Sigmoid colon (tissue), 7 donors: ENCODE data around the gene VMP1. TPM values are rescaled to one million over a fixed set of nuclear protein-coding genes. Genes with fewer than 3 reads are reported as not detected.

ENCODE experiments used
- DNase-seq: peaks from one replicate; pipeline ENCODE4 v3.0.0-alpha.2; 2019
- H3K27ac ChIP-seq, 4 donors: fragments of 200-600 bp; sonication (generic); one replicate each; pipeline ENCODE4 v1.5.1; 2016 to 2019; ENCODE audit warnings: mild to moderate bottlenecking in 1 of 4
- H3K27me3 ChIP-seq, 3 donors: fragments of 200-600 bp; sonication (generic); one replicate each; pipeline ENCODE4 v1.5.1; 2019; ENCODE audit warnings: mild to moderate bottlenecking in 1 of 3
- H3K36me3 ChIP-seq, 4 donors: fragments of 200-600 bp; sonication (generic); one replicate each; pipeline ENCODE4 v1.5.1; 2016 to 2019
- H3K4me1 ChIP-seq, 4 donors: fragments of 200-600 bp; sonication (generic); one replicate each; pipeline ENCODE4 v1.5.1; 2017 to 2019
- H3K4me3 ChIP-seq, 4 donors: fragments of 200-600 bp; sonication (generic); one replicate each; pipeline ENCODE4 v1.5.1; 2017 to 2019; ENCODE audit warnings: mild to moderate bottlenecking in 2 of 4, moderate library complexity in 1 of 4
- H3K9me3 ChIP-seq, 4 donors: fragments of 200-600 bp in 3 of 4; sonication (generic) in 3 of 4; one replicate each; pipeline versions ENCODE4 v1.5.1 to v1.6.1; 2013 to 2019
- CTCF ChIP-seq, 4 experiments: fragments of 450-650 bp in 3 of 4; fragments of 200-600 bp in 1 of 4; IDR thresholded peaks; one replicate each; pipeline ENCODE4 v1.5.1; 2016 to 2019; ENCODE audit warnings: antibody characterized with exemption in 4 of 4, mild to moderate bottlenecking in 3 of 4, moderate library complexity in 2 of 4
- EP300 ChIP-seq, 4 donors: sonication (generic); formaldehyde crosslinking; IDR thresholded peaks; one replicate each; pipeline ENCODE4 v1.6.1; 2017; ENCODE audit warnings: antibody characterized with exemption in 4 of 4
- POLR2A ChIP-seq, 2 donors: fragments of 450-650 bp; IDR thresholded peaks; one replicate each; pipeline ENCODE4 v1.6.1; 2016; ENCODE audit warnings: antibody characterized with exemption in 2 of 2, mild to moderate bottlenecking in 2 of 2, moderate library complexity in 2 of 2
- POLR2AphosphoS5 ChIP-seq, 4 donors: sonication (generic); formaldehyde crosslinking; IDR thresholded peaks; one replicate each; pipeline ENCODE4 v1.6.1; 2017; ENCODE audit warnings: antibody characterized with exemption in 4 of 4
- WGBS, 2 donors: extraction: QIAGEN DNeasy Blood & Tissue Kit; methylation state at CpG; one replicate each; pipeline ENCODE4 v1.1.7; 2013; 5-methylcytosine and 5-hydroxymethylcytosine counted together
- intact Hi-C: fragments of 100-400 bp; cut with DNase I; formaldehyde crosslinking; loops from one replicate; pipeline ENCODE4 v1.15.1; 2023
- polyA plus RNA-seq, 3 donors: library from polyadenylated mRNA; stranded (reverse); fragments of 200-250 nt; gene quantifications; one replicate each; pipeline ENCODE4 v1.2.3, GENCODE V29; 2013
- total RNA-seq, 4 donors: library from RNA; depleted of rRNA; stranded (reverse); fragments of >200 nt; gene quantifications; one replicate each; pipeline ENCODE4 v1.1.0, GENCODE V29; 2016
- donor health status: healthy with polysubstance abuse.
- donor health status: Bipolar disorder and iron deficiency.
- donor health status: healthy.

The VMP1 gene
- total and polyA plus RNA-seq, 7 donors, result 26.1 to 247 (median 132) TPM

GRCh38 chr17:59876107-59876506, 168.7 kb downstream of the VMP1 start:
- no peak overlapping the region for H3K27ac ChIP-seq
- intact Hi-C loops, result no loop called here
- no peak overlapping the region for H3K4me3 ChIP-seq
- no peaks in the 10 kb centered on the region for H3K4me1 ChIP-seq
- H3K36me3 ChIP-seq, result peaks cover 0 to 94% (median 16%) of the 10 kb centered on the region in 4 donors
- TF ChIP-seq POLR2AphosphoS5 (IDR thresholded peaks at IDR 0.05) (no peak), EP300 (IDR thresholded peaks at IDR 0.05) (no peak), POLR2A (IDR thresholded peaks at IDR 0.05) (no peak), CTCF (IDR thresholded peaks at IDR 0.05) (no peak)
- H3K27me3 ChIP-seq, result no peaks in the 10 kb centered on the region
- H3K9me3 ChIP-seq, result no peaks in the 10 kb centered on the region
- peak; percentile 35 for DNase-seq
- 93 to 94% methylated on average over 3 of the region's 3 CpGs for WGBS, 2 donors

GRCh38 chr17:59877965-59878364, 170.5 kb downstream of the VMP1 start:
- 92 to 96% methylated on average over 5 of the region's 5 CpGs for WGBS, 2 donors
- no peak for TF ChIP-seq EP300 (IDR thresholded peaks at IDR 0.05)

GRCh38 chr17:59878624-59879023, 171.2 kb downstream of the VMP1 start:
- H3K27ac ChIP-seq, result no peak overlapping the region
- WGBS, 2 donors, result 86 to 91% methylated on average over 3 of the region's 3 CpGs
- no peak for TF ChIP-seq POLR2A (IDR thresholded peaks at IDR 0.05)
- TF ChIP-seq CTCF (IDR thresholded peaks at IDR 0.05), result no peak
- TF ChIP-seq POLR2AphosphoS5 (IDR thresholded peaks at IDR 0.05), result no peak
- no peak for TF ChIP-seq EP300 (IDR thresholded peaks at IDR 0.05)
- DNase-seq, result no peak
- no peaks in the 10 kb centered on the region for H3K9me3 ChIP-seq
- H3K4me3 ChIP-seq, result no peak overlapping the region
- peaks cover 5 to 98% (median 24%) of the 10 kb centered on the region in 4 donors for H3K36me3 ChIP-seq
- no peaks in the 10 kb centered on the region for H3K4me1 ChIP-seq
- intact Hi-C loops, result no loop called here
- no peaks in the 10 kb centered on the region for H3K27me3 ChIP-seq

More at GRCh38 chr17:59877965-59878364, 170.5 kb downstream of the VMP1 start:
- no peak for DNase-seq
- H3K9me3 ChIP-seq, result no peaks in the 10 kb centered on the region
- H3K36me3 ChIP-seq, result peaks cover 0 to 98% (median 20%) of the 10 kb centered on the region in 4 donors
- no peaks in the 10 kb centered on the region for H3K27me3 ChIP-seq
- H3K4me1 ChIP-seq, result no peaks in the 10 kb centered on the region
- intact Hi-C loops, result no loop called here
- no peak overlapping the region for H3K4me3 ChIP-seq
- H3K27ac ChIP-seq, result no peak overlapping the region

- no peak for TF ChIP-seq POLR2AphosphoS5 (IDR thresholded peaks at IDR 0.05)
- H3K4me3 ChIP-seq, result no peak overlapping the region
- H3K27me3 ChIP-seq, result no peaks in the 10 kb centered on the region
- intact Hi-C loops, result no loop called here
- H3K4me1 ChIP-seq, result no peaks in the 10 kb centered on the region
- DNase-seq, result peak; percentile 45
- H3K36me3 ChIP-seq, result peaks cover 10 to 83% (median 31%) of the 10 kb centered on the region in 4 donors
- no peak overlapping the region for H3K27ac ChIP-seq
- 98% methylated on average over 9 of the region's 9 CpGs for WGBS, 2 donors
- H3K9me3 ChIP-seq, result no peaks in the 10 kb centered on the region
These were observed 177.4 kb downstream of the VMP1 start for GRCh38 chr17:59884861-59885260.

- TF ChIP-seq POLR2A (IDR thresholded peaks at IDR 0.05) (no peak), EP300 (IDR thresholded peaks at IDR 0.05) (no peak), CTCF (IDR thresholded peaks at IDR 0.05) (no peak)
- H3K27me3 ChIP-seq, result no peaks in the 10 kb centered on the region
- WGBS, 2 donors, result 96 to 97% methylated on average over 8 of the region's 8 CpGs
- H3K9me3 ChIP-seq, result no peaks in the 10 kb centered on the region
- H3K27ac ChIP-seq, result no peak overlapping the region
- H3K4me1 ChIP-seq, result peaks cover 0 to 18% (median 11%) of the 10 kb centered on the region in 4 donors
- H3K4me3 ChIP-seq, result no peak overlapping the region
- H3K36me3 ChIP-seq, result peaks cover 10 to 49% (median 25%) of the 10 kb centered on the region in 4 donors
- intact Hi-C loops, result no loop called here
- DNase-seq, result no peak
These were observed 180.8 kb downstream of the VMP1 start for GRCh38 chr17:59888145-59888750.

- DNase-seq, result no peak
- no peak for TF ChIP-seq CTCF (IDR thresholded peaks at IDR 0.05)
- TF ChIP-seq POLR2A (IDR thresholded peaks at IDR 0.05), result no peak
- TF ChIP-seq POLR2AphosphoS5 (IDR thresholded peaks at IDR 0.05), result no peak
- no peak for TF ChIP-seq EP300 (IDR thresholded peaks at IDR 0.05)
- Histone ChIP-seq H3K27me3 (no peaks in the 10 kb centered on the region), H3K4me3 (no peak overlapping the region), H3K36me3 (peaks cover 0 to 25% (median 4%) of the 10 kb centered on the region in 4 donors), H3K9me3 (no peaks in the 10 kb centered on the region), H3K27ac (no peak overlapping the region), H3K4me1 (peaks cover 0 to 34% (median 25%) of the 10 kb centered on the region in 4 donors)
- WGBS, 2 donors, result 92 to 97% methylated on average over 2 of the region's 2 CpGs
- intact Hi-C loops, result no loop called here
These were observed 183.3 kb downstream of the VMP1 start for GRCh38 chr17:59890720-59891119.
